Measurements from ENCODE around the gene HSD17B7.
"Not testable (repeated sequence)": the region's sequence is repeated elsewhere in the genome, so short reads cannot be mapped to it uniquely, and the experiment has no call there.

Gene HSD17B7

DNA sequence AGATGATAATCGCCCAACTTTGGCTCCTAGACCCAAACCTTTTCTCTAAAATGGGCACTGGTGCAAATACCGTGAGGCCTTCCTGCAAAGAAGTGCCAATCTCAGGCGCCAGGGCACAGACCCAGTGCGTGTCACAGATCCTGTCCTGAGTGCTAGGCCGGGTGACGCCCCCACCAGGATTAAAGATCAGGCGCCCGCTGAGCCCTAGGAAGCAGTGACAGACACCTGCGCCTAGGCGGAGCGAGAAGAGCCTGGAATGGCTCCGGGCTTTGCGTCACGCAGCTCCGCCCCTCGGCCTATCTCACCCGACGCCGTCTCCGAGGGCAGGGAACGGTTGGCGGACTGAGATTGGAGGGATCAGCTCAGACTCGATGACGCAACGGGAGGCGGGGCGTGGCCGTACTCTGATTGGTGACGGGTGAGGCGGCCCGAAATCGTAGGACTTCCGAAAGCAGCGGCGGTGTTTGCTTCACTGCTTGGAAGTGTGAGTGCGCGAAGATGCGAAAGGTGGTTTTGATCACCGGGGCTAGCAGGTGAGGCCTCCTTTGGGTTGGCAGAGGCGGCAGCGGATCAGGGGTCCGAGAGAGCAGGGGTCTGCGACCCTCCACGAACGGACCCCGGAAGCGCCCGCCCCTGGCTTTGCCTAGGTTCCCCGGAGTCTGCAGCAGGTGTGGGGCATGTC, at the start of gene HSD17B7:
TSS of gene HSD17B7 (plus strand) at position 400 of the 682 bp plus-strand sequence. CDS start at position 499, 99 bp downstream.
- peak; percentile 94 for DNase-seq

DNA sequence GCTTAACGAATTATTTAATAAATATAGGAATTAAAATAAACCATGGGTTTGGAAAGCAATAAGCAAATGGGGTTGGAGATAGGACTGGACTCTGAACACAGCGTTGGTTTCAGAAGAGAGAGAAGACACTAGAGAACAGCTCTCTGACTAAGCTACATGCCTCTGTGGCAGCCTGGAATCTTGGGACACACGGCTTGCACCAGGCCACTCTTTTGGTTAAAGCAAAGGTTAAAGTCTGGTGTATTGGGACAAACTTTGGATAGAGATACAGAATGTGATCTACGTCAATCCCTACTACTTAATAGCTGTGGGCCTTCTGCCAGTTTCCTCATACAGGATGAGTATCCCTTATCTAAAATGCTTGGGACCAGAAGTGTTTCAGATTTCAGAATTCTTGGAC, 49.7 kb upstream of the HSD17B7 start:
- DNase-seq = no peak

DNA sequence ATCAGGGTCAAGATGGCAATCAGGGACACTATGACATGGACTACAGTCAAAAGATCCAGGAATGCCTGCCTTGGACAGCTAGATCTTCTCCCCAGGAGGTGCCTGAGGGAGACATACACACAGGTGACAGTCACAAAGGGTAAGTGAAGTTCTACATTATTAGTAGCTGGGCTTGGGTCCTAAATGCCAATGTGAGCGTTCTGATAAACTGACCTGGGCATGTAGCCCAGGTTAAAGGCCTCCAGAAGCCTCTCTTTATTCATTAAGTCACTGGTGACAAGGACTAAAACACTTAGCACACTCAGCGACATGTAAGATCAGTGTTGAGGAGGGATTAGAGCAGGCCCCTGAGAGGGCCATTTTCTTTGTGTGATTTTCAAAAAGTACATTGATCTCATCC, 48.9 kb upstream of the HSD17B7 start:
- no peak for DNase-seq

- not testable (repeated sequence) for DNase-seq
Measured at GRCh38 chr1:162746264-162746942, 44.1 kb upstream of the HSD17B7 start.

DNA sequence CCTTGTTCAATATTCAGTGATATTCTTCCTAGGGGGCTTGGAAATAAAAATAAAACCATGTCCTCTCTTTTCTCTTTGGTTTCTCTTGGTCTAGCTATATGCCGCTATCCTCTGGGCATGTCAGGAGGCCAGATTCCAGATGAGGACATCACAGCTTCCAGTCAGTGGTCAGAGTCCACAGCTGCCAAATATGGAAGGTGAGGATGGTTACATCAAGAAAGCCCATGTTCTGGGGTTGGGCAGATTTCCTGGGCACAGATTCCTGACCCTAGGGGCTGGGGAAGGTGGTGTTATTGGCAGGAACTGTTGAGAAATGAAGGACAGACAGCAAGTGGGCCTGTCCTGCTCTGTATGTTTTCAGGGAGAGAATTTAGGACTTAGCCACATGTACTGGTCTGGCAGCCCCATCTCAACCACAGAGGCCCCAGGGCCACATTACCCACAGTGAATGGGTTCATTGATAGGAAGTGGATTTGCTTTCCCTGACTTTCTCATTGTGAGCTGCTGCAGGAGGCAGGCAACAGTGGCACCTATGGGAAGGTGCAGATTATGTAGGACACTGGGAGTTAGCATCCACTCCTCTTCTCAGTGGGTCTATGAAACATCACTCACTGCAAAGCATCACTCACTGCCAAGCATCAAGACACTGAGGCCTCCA, 37.4 kb upstream of the HSD17B7 start:
- no peak for DNase-seq

- DNase-seq = no peak
Measured at GRCh38 chr1:162753998-162754585, 36.4 kb upstream of the HSD17B7 start.

- no peak for DNase-seq
Measured at GRCh38 chr1:162755306-162755705, 35.2 kb upstream of the HSD17B7 start.

- DNase-seq = no peak
Measured at GRCh38 chr1:162756523-162756922, 34.0 kb upstream of the HSD17B7 start.

DNA sequence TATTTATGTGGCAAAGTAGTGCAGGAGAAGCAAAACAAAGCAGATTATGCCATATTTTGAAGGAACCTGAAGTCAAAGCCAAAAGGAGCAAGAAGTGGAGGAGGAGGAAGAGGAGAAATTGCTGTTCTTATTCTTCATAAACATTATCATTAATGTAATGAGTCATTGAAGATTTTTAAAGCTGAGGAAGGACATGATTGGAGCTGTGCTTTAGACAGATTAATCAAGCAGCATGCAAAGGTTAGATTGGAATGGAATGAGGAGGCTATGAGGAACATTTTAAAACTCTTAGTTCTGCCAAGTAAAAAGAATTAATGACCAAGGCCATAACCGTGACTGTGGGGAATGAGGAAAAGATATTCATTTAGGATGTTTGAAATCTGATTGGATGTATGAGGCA, 33.0 kb upstream of the HSD17B7 start:
- DNase-seq = no peak

GRCh38 chr1:162765788-162766187, 24.7 kb upstream of the HSD17B7 start:
- DNase-seq = no peak

DNA sequence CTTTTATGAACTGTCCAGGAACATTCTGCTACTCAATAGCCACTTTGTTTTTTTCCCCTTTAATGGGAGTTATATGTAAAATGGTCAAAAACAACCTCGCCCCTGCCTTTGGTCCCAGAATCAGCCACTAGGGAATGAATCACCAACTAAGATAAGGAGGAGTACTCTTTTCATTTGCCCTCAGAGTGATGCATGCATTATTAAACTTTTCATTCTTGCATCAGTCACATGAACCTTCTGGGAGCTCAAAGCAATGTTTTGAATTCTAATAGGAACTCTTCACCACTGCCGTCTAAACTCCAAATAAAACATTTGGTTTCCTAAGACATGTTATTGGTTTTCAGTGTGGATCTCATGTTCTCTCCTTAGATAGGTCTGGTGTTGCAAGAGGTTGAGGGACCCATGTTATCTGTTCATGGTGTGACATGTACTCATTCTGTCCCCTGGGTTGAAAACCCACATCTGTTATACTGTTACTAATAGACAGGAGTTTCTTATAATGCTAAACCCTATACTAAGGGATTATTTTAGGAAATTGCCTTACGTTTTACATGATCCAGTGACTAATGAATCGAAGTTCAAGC, 17.8 kb upstream of the HSD17B7 start:
- no peak for DNase-seq

GRCh38 chr1:162774007-162774406, 16.5 kb upstream of the HSD17B7 start:
- DNase-seq = no peak

GRCh38 chr1:162779043-162779442, 11.5 kb upstream of the HSD17B7 start:
- no peak for DNase-seq

GRCh38 chr1:162782671-162783070, 7.8 kb upstream of the HSD17B7 start:
- no peak for DNase-seq

DNA sequence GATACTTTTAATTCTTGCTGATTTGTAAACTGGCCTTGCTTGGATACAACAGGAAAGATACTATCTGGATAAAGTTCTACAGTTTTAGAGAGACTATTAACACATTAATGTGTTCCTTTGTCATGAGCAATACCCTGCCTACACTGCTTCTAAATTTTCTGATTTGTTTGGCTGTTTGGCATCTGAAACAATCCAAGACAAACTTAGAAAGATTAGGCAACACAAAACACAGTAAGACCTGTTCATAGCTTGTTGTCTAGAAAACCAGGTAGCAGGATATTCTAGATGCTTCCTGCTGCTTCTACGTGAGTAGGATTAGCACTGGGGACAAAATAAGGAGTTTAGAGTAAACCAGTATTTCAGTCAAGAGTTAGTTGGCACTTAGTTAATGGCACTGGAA, 5.6 kb upstream of the HSD17B7 start:
- not testable (repeated sequence) for DNase-seq

DNA sequence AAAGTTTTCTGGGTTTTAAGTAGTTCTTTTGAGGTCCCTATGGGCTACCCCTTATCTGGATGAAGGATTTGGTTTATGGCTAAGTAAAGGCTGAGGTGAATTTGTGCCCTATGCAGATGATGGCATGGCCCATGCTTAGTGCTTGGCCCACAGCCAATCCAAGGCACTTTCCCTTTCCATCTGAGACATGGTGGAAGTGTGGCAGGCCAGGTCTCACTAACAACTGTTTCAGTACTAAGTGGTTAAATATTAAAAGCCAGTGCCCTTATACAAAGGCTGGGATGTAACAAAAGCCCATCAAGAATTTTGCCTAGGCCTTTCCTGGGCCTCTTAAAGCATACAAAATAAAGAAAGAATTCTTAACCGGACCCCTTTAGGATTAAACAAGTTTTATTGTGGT, 1.7 kb upstream of the HSD17B7 start:
- not testable (repeated sequence) for DNase-seq

- DNase-seq = not testable (repeated sequence)
Measured at GRCh38 chr1:162790985-162791357, 469 bp downstream of the HSD17B7 start.

DNA sequence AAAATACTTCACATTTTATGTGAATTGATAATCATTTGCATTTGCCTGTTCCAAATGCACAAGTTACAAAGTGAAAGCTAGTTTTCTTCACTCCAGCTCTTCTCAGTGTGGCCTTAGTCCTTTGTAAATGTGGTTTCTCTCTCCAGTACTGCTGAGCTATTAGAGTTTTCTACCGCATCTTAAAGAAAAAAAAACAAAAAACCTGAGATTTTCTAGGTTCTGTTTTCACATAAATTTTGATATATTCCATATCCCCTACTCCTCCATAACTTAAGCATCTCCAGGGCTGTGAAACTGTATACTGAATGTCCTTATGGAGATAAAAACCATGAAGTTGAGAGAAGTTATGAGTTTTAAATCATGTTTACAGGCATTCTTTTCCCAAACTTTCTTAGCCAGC, 3.8 kb downstream of the HSD17B7 start:
- not testable (repeated sequence) for DNase-seq

- DNase-seq = not testable (repeated sequence)
Measured at GRCh38 chr1:162796617-162797279, 6.2 kb downstream of the HSD17B7 start.

DNA sequence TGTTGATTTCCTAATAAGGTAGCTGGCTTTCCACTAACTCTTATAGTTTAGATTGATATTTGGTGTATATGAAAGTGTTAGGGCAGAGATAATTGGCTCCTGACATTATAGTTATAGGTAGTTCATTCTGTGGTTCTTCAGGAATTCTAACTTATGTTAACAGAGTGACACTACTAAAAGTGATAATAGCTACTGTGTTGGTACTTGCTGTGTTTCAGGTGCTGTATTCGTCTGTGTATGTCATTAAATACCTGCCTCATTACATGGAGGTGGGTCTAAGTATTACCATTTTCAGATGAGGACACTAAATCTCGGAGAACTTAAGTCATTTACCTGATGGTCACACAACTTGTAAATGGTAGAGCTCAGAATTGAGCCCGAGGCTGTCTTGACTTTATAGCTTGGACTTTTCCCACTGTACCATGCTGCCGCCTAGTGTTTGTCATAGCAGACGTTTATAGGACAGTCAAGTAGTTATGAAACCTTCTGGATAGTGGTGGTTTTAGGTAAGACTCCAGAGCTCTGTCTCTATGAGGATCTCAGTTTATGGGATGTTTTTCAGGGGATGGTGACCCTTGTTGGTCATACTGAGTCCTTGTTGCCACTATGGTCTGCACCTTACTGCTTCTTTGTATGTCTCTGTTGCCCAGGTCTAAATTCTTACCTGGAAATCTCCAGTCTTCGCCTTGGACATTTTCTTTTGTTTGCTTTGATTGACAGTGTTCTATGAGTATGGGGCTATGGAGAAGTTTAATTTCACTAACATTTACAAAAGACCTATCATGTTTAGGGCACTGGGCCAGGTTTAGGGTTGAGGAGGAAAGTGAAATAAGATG, 9.7 kb downstream of the HSD17B7 start:
- DNase-seq = peak; percentile 80

DNA sequence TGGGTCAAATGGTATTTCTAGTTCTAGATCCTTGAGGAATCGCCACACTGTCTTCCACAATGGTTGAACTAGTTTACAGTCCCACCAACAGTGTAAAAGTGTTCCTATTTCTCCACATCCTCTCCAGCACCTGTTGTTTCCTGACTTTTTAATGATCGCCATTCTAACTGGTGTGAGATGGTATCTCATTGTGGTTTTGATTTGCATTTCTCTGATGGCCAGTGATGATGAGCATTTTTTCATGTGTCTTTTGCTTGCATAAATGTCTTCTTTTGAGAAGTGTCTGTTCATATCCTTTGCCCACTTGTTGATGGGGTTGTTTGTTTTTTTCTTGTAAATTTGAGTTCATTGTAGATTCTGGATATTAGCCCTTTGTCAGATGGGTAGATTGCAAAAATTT, 17.0 kb downstream of the HSD17B7 start:
- DNase-seq = not testable (repeated sequence)

DNA sequence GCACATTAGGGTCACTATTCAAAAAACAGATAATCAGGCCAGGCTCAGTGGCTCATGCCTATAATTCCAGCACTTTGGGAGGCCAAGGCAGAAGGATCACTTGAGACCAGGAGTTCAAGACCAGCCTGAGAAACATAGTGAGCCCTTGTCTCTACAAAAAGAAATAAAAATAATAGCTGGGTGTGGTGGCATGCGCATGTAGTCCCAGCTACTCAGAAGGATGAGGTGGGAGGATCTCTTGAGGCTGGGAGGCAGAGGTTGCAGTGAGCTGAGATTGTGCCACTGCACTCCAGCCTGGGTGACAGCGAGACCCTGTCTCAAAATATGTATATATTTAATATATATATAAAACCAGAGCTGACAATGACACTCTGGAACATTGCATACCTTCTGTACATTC, 21.9 kb downstream of the HSD17B7 start:
- DNase-seq = not testable (repeated sequence)

Data from islet precursor cell (in vitro differentiated cells).